ENCODE data around the gene RPL34.

RPL34 gene

DNA sequence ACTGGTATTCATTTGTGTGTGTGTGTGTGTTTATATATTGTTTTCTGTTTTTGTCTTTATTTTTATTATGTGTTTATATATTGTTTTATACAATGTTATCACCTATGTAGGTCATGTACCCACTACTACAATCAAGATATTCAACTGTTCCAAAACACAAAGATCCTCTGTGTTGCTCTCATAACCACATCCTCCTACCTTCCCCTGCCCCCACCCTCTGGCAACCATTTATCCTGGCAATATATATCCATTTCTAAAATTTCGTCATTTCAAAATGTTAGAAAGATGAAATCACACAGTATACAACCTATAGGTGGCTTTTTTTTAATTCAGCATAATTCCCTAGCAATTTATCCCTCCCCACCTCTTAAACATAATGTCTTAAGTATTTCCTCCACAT, 18.8 kb upstream of the RPL34 start:
- no peaks in the 10 kb centered on the region for H3K36me3 ChIP-seq (ENCODE audit: control insufficient read depth in 1 of 2, insufficient read depth in 2 of 2, low read length in 2 of 2)
- H3K27ac ChIP-seq (ENCODE audit: low read length) = no peak overlapping the region
- no peak overlapping the region for H3K4me3 ChIP-seq (ENCODE audit: low read depth in 1 of 2, low read length in 2 of 2)
- H3K4me1 ChIP-seq (ENCODE audit: control insufficient read depth in 1 of 2, insufficient read depth in 2 of 2, low read length in 2 of 2) = no peaks in the 10 kb centered on the region
- H3K27me3 ChIP-seq (ENCODE audit: low read depth, low read length) = no peaks in the 10 kb centered on the region
- peaks cover 0 to 2% of the 10 kb centered on the region in 2 donors for H3K9me3 ChIP-seq (ENCODE audit: control insufficient read depth in 1 of 2, low read length in 2 of 2)

- H3K36me3 ChIP-seq (ENCODE audit: control insufficient read depth in 1 of 2, insufficient read depth in 2 of 2, low read length in 2 of 2) = no peaks in the 10 kb centered on the region
- H3K27me3 ChIP-seq (ENCODE audit: low read depth, low read length) = no peaks in the 10 kb centered on the region
- no peak overlapping the region for H3K4me3 ChIP-seq (ENCODE audit: low read depth in 1 of 2, low read length in 2 of 2)
- no peaks in the 10 kb centered on the region for H3K4me1 ChIP-seq (ENCODE audit: control insufficient read depth in 1 of 2, insufficient read depth in 2 of 2, low read length in 2 of 2)
- H3K9me3 ChIP-seq (ENCODE audit: control insufficient read depth in 1 of 2, low read length in 2 of 2) = peaks cover 0 to 2% of the 10 kb centered on the region in 2 donors
- no peak overlapping the region for H3K27ac ChIP-seq (ENCODE audit: low read length)
Measured at GRCh38 chr4:108602163-108602562, 18.2 kb upstream of the RPL34 start.

- Histone ChIP-seq H3K36me3 (ENCODE audit: control insufficient read depth in 1 of 2, insufficient read depth in 2 of 2, low read length in 2 of 2) (no peaks in the 10 kb centered on the region), H3K4me1 (ENCODE audit: control insufficient read depth in 1 of 2, insufficient read depth in 2 of 2, low read length in 2 of 2) (no peaks in the 10 kb centered on the region), H3K27me3 (ENCODE audit: low read depth, low read length) (no peaks in the 10 kb centered on the region), H3K9me3 (ENCODE audit: control insufficient read depth in 1 of 2, low read length in 2 of 2) (peaks cover 0 to 2% of the 10 kb centered on the region in 2 donors), H3K27ac (ENCODE audit: low read length) (no peak overlapping the region), H3K4me3 (ENCODE audit: low read depth in 1 of 2, low read length in 2 of 2) (no peak overlapping the region)
Measured at GRCh38 chr4:108607079-108607815, 13.1 kb upstream of the RPL34 start.

DNA sequence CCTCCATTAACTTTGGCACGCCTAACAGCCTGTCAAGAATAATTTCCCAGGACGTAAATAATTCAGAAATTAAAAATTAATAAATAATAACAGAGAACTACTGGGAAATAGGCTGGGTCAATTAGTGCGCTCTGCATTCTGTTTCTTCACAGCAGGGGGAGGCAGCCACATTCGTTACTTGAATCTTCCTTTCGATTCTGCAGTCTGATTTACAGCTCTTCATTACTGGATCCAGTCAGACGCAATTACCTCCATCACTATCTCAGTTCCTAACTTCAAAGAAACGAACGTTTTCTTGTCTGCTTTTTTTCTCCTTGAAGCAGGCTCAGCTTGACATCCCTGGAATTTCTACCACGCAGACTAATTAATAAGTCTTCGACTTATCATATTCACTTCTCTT, 9.0 kb upstream of the RPL34 start:
- Histone ChIP-seq H3K36me3 (ENCODE audit: control insufficient read depth in 1 of 2, insufficient read depth in 2 of 2, low read length in 2 of 2) (no peaks in the 10 kb centered on the region), H3K4me1 (ENCODE audit: control insufficient read depth in 1 of 2, insufficient read depth in 2 of 2, low read length in 2 of 2) (no peaks in the 10 kb centered on the region), H3K27me3 (ENCODE audit: low read depth, low read length) (no peaks in the 10 kb centered on the region), H3K9me3 (ENCODE audit: control insufficient read depth in 1 of 2, low read length in 2 of 2) (peaks cover 0 to 2% of the 10 kb centered on the region in 2 donors), H3K27ac (ENCODE audit: low read length) (no peak overlapping the region), H3K4me3 (ENCODE audit: low read depth in 1 of 2, low read length in 2 of 2) (peak overlapping the region; percentile 5 to 51)

GRCh38 chr4:108612365-108612764, 8.0 kb upstream of the RPL34 start:
- Histone ChIP-seq H3K36me3 (ENCODE audit: control insufficient read depth in 1 of 2, insufficient read depth in 2 of 2, low read length in 2 of 2) (no peaks in the 10 kb centered on the region), H3K9me3 (ENCODE audit: control insufficient read depth in 1 of 2, low read length in 2 of 2) (no peaks in the 10 kb centered on the region), H3K4me1 (ENCODE audit: control insufficient read depth in 1 of 2, insufficient read depth in 2 of 2, low read length in 2 of 2) (no peaks in the 10 kb centered on the region), H3K27me3 (ENCODE audit: low read depth, low read length) (no peaks in the 10 kb centered on the region), H3K27ac (ENCODE audit: low read length) (no peak overlapping the region), H3K4me3 (ENCODE audit: low read depth in 1 of 2, low read length in 2 of 2) (no peak overlapping the region)

GRCh38 chr4:108619372-108620100, 840 bp upstream of the RPL34 start:
- no peaks in the 10 kb centered on the region for H3K9me3 ChIP-seq (ENCODE audit: control insufficient read depth in 1 of 2, low read length in 2 of 2)
- H3K4me1 ChIP-seq (ENCODE audit: control insufficient read depth in 1 of 2, insufficient read depth in 2 of 2, low read length in 2 of 2) = peaks cover 8 to 17% of the 10 kb centered on the region in 2 donors
- H3K27ac ChIP-seq (ENCODE audit: low read length) = peak overlapping the region; percentile 95
- H3K4me3 ChIP-seq (ENCODE audit: low read depth in 1 of 2, low read length in 2 of 2) = peak overlapping the region; percentile 81 to 91
- peaks cover 21 to 28% of the 10 kb centered on the region in 2 donors for H3K36me3 ChIP-seq (ENCODE audit: control insufficient read depth in 1 of 2, insufficient read depth in 2 of 2, low read length in 2 of 2)
- no peaks in the 10 kb centered on the region for H3K27me3 ChIP-seq (ENCODE audit: low read depth, low read length)

- Histone ChIP-seq H3K4me1 (ENCODE audit: control insufficient read depth in 1 of 2, insufficient read depth in 2 of 2, low read length in 2 of 2) (peaks cover 8 to 17% of the 10 kb centered on the region in 2 donors), H3K36me3 (ENCODE audit: control insufficient read depth in 1 of 2, insufficient read depth in 2 of 2, low read length in 2 of 2) (peaks cover 30 to 44% of the 10 kb centered on the region in 2 donors), H3K27me3 (ENCODE audit: low read depth, low read length) (no peaks in the 10 kb centered on the region), H3K4me3 (ENCODE audit: low read depth in 1 of 2, low read length in 2 of 2) (peak overlapping the region; percentile 81 to 91), H3K27ac (ENCODE audit: low read length) (peak overlapping the region; percentile 95), H3K9me3 (ENCODE audit: control insufficient read depth in 1 of 2, low read length in 2 of 2) (no peaks in the 10 kb centered on the region)
Measured at GRCh38 chr4:108620933-108621905, 843 bp downstream of the RPL34 start.

- Histone ChIP-seq H3K4me1 (ENCODE audit: control insufficient read depth in 1 of 2, insufficient read depth in 2 of 2, low read length in 2 of 2) (peaks cover 8 to 17% of the 10 kb centered on the region in 2 donors), H3K9me3 (ENCODE audit: control insufficient read depth in 1 of 2, low read length in 2 of 2) (no peaks in the 10 kb centered on the region), H3K27ac (ENCODE audit: low read length) (peak overlapping the region; percentile 95), H3K36me3 (ENCODE audit: control insufficient read depth in 1 of 2, insufficient read depth in 2 of 2, low read length in 2 of 2) (peaks cover 30 to 52% of the 10 kb centered on the region in 2 donors), H3K27me3 (ENCODE audit: low read depth, low read length) (no peaks in the 10 kb centered on the region), H3K4me3 (ENCODE audit: low read depth in 1 of 2, low read length in 2 of 2) (no peak overlapping the region)
Measured at GRCh38 chr4:108622022-108622421, 1.6 kb downstream of the RPL34 start.

DNA sequence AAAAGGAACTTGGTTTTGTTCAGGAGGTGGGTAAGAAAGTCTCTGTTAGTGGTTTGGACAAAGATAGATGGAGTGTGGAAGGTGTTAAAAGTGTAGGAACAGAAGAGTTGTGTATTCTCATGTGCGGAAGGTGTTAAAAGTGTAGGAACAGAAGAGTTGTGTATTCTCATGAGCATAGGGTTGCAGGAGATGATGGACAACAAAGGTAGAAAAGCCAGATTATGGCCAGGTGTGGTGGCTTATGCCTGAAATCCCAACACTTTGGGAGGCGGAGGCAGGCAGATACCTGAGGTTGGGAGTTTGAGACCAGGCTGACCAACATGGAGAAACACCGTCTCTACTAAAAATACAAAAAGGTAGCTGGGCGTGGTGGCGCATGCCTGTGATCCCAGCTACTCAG, 2.5 kb downstream of the RPL34 start:
- Histone ChIP-seq H3K36me3 (ENCODE audit: control insufficient read depth in 1 of 2, insufficient read depth in 2 of 2, low read length in 2 of 2) (peaks cover 30 to 59% of the 10 kb centered on the region in 2 donors), H3K4me3 (ENCODE audit: low read depth in 1 of 2, low read length in 2 of 2) (no peak overlapping the region), H3K27ac (ENCODE audit: low read length) (no peak overlapping the region), H3K4me1 (ENCODE audit: control insufficient read depth in 1 of 2, insufficient read depth in 2 of 2, low read length in 2 of 2) (peaks cover 8 to 17% of the 10 kb centered on the region in 2 donors), H3K9me3 (ENCODE audit: control insufficient read depth in 1 of 2, low read length in 2 of 2) (no peaks in the 10 kb centered on the region), H3K27me3 (ENCODE audit: low read depth, low read length) (no peaks in the 10 kb centered on the region)

- H3K27me3 ChIP-seq (ENCODE audit: low read depth, low read length) = no peaks in the 10 kb centered on the region
- H3K4me3 ChIP-seq (ENCODE audit: low read depth in 1 of 2, low read length in 2 of 2) = no peak overlapping the region
- H3K36me3 ChIP-seq (ENCODE audit: control insufficient read depth in 1 of 2, insufficient read depth in 2 of 2, low read length in 2 of 2) = peaks cover 31 to 75% of the 10 kb centered on the region in 2 donors
- no peaks in the 10 kb centered on the region for H3K9me3 ChIP-seq (ENCODE audit: control insufficient read depth in 1 of 2, low read length in 2 of 2)
- peaks cover 5 to 17% of the 10 kb centered on the region in 2 donors for H3K4me1 ChIP-seq (ENCODE audit: control insufficient read depth in 1 of 2, insufficient read depth in 2 of 2, low read length in 2 of 2)
- H3K27ac ChIP-seq (ENCODE audit: low read length) = no peak overlapping the region
Measured at GRCh38 chr4:108624263-108625056, 4.1 kb downstream of the RPL34 start.
